Measurements from ENCODE around the gene BANP. TPM values are rescaled to one million over a fixed set of nuclear protein-coding genes. Genes with fewer than 3 reads are reported as not detected.
A peak's percentile ranks its signal among the peaks of the same experiment; 100 is the strongest.

BANP gene
- total RNA-seq, 3 donors from 2014 or later: 21.9 to 45.4 (median 32.4) TPM

DNA sequence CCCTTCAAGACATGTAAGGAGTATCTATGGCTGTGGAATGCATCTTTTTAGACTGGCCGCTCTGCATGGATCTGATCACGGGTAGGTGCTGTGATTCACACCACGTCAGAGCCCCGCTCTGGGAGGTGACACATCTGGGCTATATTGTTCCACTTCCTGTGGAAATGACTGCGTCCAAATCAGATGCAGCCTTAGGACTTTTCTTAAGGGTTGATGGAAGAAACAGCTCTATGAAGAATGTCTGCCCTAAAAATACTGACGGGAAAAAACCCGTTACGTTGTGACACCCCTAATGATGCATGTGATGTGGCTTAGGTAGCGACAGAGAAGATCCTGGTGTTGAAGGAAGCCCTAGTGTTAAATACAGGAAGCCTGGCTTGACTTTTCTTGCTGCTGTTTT lies 12.2 kb downstream of the BANP start:
- no peaks in the 10 kb centered on the region for H3K9me3 ChIP-seq
- intact Hi-C loops (cut with DNase I; ENCODE audit: low total_unique reads): no loop called here
- H3K4me1 ChIP-seq: peaks cover 5 to 7% of the 10 kb centered on the region in 2 donors
- H3K36me3 ChIP-seq: no peaks in the 10 kb centered on the region
- no peak for DNase-seq (ENCODE audit: low spot score in 2 of 2)
- H3K27me3 ChIP-seq: no peaks in the 10 kb centered on the region
- H3K27ac ChIP-seq: peak overlapping the region; percentile 23 to 94
- TF ChIP-seq, protein P1, sequence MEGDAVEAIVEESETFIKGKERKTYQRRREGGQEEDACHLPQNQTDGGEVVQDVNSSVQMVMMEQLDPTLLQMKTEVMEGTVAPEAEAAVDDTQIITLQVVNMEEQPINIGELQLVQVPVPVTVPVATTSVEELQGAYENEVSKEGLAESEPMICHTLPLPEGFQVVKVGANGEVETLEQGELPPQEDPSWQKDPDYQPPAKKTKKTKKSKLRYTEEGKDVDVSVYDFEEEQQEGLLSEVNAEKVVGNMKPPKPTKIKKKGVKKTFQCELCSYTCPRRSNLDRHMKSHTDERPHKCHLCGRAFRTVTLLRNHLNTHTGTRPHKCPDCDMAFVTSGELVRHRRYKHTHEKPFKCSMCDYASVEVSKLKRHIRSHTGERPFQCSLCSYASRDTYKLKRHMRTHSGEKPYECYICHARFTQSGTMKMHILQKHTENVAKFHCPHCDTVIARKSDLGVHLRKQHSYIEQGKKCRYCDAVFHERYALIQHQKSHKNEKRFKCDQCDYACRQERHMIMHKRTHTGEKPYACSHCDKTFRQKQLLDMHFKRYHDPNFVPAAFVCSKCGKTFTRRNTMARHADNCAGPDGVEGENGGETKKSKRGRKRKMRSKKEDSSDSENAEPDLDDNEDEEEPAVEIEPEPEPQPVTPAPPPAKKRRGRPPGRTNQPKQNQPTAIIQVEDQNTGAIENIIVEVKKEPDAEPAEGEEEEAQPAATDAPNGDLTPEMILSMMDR (IDR thresholded peaks at IDR 0.05): no peak
- TF ChIP-seq POLR2A (IDR thresholded peaks at IDR 0.05) (no peak), POLR2AphosphoS5 (IDR thresholded peaks at IDR 0.05) (no peak)
- H3K4me3 ChIP-seq: no peak overlapping the region

DNA sequence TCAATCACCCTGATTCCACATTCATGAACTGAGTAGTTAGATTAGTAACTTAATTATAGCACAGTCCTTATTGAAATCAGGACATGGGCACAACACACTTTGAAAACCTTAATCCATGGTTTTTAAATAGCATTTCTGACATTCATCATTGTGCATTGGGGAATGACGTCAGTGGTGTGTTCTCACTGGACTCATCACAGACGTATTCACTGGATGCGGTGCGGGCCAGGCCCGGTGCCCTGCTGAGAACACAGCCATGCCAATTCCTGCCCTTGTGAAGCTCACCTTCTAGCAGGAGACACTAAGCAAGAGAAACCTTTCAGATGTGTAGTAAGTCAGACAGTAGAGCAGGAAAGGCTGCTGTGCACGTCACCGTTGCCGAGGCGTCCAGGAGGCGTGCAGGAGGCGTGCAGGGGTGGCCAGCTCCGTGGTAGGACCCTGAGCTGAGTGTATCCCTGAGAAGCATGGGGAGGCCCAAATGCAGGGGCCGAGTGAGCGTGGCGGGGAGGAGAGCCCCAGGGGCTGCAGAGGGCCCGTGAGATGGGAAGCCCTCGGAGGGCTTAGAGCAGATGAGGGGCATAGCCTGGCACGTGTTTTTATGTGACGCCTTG lies 12.9 kb downstream of the BANP start:
- H3K27me3 ChIP-seq: no peaks in the 10 kb centered on the region
- H3K36me3 ChIP-seq: no peaks in the 10 kb centered on the region
- peaks cover 5 to 7% of the 10 kb centered on the region in 2 donors for H3K4me1 ChIP-seq
- no peaks in the 10 kb centered on the region for H3K9me3 ChIP-seq
- DNase-seq (ENCODE audit: low spot score in 2 of 2): no peak
- intact Hi-C loops (cut with DNase I; ENCODE audit: low total_unique reads): no loop called here
- TF ChIP-seq POLR2AphosphoS5 (IDR thresholded peaks at IDR 0.05): no peak
- no peak for TF ChIP-seq POLR2A (IDR thresholded peaks at IDR 0.05)
- TF ChIP-seq, protein P1 (IDR thresholded peaks at IDR 0.05): no peak
- H3K27ac ChIP-seq: peak overlapping the region; percentile 23 to 94
- no peak overlapping the region for H3K4me3 ChIP-seq

DNA sequence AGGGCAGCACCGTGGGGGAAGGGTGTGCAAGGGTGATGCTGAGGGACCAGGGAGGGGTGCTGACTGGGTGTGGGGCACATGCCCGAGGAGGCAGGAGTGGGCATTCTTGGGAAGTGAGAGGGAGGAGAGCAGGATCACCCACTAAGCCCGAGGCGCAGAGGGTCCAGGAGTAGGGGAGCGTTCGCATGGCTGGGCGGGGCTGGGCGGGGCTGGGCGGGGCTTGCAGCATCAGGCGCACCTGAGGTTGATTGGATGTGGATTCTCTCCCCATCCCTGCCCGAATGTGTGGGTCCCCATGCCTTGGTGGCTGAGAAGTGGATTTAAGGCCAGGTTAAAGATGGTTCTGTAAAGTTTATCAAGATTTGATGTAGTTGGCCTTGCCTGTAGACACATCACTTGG lies 14.2 kb downstream of the BANP start:
- no peak for TF ChIP-seq POLR2AphosphoS5 (IDR thresholded peaks at IDR 0.05)
- TF ChIP-seq, protein P1 (IDR thresholded peaks at IDR 0.05): no peak
- no peak for TF ChIP-seq POLR2A (IDR thresholded peaks at IDR 0.05)
- intact Hi-C loops (cut with DNase I; ENCODE audit: low total_unique reads): no loop called here
- Histone ChIP-seq H3K9me3 (no peaks in the 10 kb centered on the region), H3K27me3 (no peaks in the 10 kb centered on the region), H3K36me3 (no peaks in the 10 kb centered on the region), H3K4me1 (peaks cover 5 to 7% of the 10 kb centered on the region in 2 donors), H3K27ac (peak overlapping the region; percentile 87 to 94), H3K4me3 (no peak overlapping the region)
- no peak for DNase-seq (ENCODE audit: low spot score in 2 of 2)

DNA sequence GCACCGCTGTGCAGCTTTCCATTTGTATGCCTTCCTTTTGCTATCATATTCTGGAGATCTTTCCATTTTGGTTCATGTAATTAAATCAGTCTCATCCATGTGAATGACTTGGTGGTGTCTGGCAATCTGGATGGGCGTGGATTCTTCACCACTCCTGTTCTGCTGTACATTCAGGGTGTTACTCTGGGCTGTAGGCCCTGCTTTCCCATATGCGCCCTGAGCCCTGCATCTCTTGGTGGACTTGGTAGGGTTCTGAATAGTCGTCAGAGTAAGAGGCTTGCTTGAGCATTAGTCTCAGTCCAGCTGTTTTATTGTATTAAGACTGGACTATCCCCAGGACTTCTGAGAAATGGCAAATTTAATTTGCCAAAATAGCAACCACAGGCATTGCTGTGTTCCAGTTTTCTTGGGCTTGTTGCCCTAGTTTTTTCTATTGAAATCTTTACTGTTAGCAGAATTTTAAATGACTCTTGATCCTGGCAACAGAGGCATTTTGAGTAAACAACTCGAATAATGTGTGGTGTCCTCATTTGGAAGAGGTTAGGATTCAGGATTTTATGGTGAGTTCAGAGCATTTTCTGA lies 14.9 kb downstream of the BANP start:
- peaks cover 5 to 7% of the 10 kb centered on the region in 2 donors for H3K4me1 ChIP-seq
- peak overlapping the region in 2 of 3 donors; percentile 26 to 58 for H3K4me3 ChIP-seq
- TF ChIP-seq POLR2AphosphoS5 (IDR thresholded peaks at IDR 0.05) (no peak), POLR2A (IDR thresholded peaks at IDR 0.05) (no peak)
- TF ChIP-seq, protein P1 (IDR thresholded peaks at IDR 0.05): no peak
- H3K9me3 ChIP-seq: no peaks in the 10 kb centered on the region
- intact Hi-C loops (cut with DNase I; ENCODE audit: low total_unique reads): no loop called here
- H3K27ac ChIP-seq: peak overlapping the region; percentile 87 to 94
- H3K36me3 ChIP-seq: no peaks in the 10 kb centered on the region
- DNase-seq (ENCODE audit: low spot score in 2 of 2): no peak
- H3K27me3 ChIP-seq: no peaks in the 10 kb centered on the region

DNA sequence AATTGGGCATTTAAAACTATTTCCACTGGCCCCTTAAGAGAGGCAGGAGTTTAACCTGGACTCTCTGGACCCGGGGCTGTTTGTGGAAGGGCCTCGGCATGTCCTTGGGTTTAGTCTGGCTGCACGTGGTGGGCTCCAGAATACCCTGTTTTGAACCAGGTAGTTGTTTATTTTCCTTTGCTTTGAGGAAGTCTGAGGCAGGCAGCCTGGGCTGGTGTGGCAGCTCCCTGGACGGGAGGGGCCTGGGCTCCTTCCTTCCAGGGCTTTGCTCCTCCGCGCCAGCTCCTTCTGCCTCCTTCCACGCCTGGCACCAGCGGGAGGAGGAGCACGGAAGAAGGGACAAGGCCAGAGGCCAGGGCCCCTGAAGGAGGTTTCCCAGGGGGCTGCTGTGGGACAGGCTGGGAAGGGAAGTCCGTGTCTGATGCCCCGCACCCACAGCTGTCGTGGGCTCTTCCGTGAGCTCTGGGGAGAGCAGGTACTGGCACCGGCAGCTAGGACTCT lies 15.5 kb downstream of the BANP start:
- no peaks in the 10 kb centered on the region for H3K36me3 ChIP-seq
- intact Hi-C loops (cut with DNase I; ENCODE audit: low total_unique reads): no loop called here
- TF ChIP-seq, protein P1 (IDR thresholded peaks at IDR 0.05): no peak
- peak overlapping the region in 2 of 3 donors; percentile 26 to 58 for H3K4me3 ChIP-seq
- peak in 1 of 2 donors; percentile 69 for DNase-seq (ENCODE audit: low spot score in 2 of 2)
- peak overlapping the region; percentile 87 to 94 for H3K27ac ChIP-seq
- H3K9me3 ChIP-seq: peaks cover 4% of the 10 kb centered on the region in 2 donors
- peaks cover 5 to 7% of the 10 kb centered on the region in 2 donors for H3K4me1 ChIP-seq
- no peaks in the 10 kb centered on the region for H3K27me3 ChIP-seq

All from breast epithelium (tissue), 4 donors.